HG03432 (cell line): ENCODE data around the gene OPN1MW.
"Not testable (repeated sequence)": the region's sequence is repeated elsewhere in the genome, so short reads cannot be mapped to it uniquely, and the experiment has no call there.

Experiments used
- ATAC-seq: cut with Tn5 transposase; IDR thresholded peaks from one replicate; pipeline ENCODE4 v1.9.1; 2021; ENCODE audit warnings: mild to moderate bottlenecking, moderate library complexity; ENCODE audit not compliant: unreplicated experiment

The OPN1MW gene

GRCh38 chrX:154209670-154210418 lies 27.4 kb downstream of the OPN1MW start:
- ATAC-seq: peak; percentile 76

GRCh38 chrX:154211057-154211456 lies 28.7 kb downstream of the OPN1MW start:
- ATAC-seq: not testable (repeated sequence)

- ATAC-seq: not testable (repeated sequence)
Observed at GRCh38 chrX:154211499-154211898, 29.1 kb downstream of the OPN1MW start.

GRCh38 chrX:154219456-154219855 lies 37.1 kb downstream of the OPN1MW start, which contains the start of gene OPN1MW2:
TSS of gene OPN1MW2 (plus strand) at chrX:154219756. CDS start at chrX:154219816, 60 bp downstream.
- not testable (repeated sequence) for ATAC-seq

GRCh38 chrX:154225292-154225691 lies 42.9 kb downstream of the OPN1MW start:
- ATAC-seq: not testable (repeated sequence)

GRCh38 chrX:154226706-154227105 lies 44.3 kb downstream of the OPN1MW start:
- not testable (repeated sequence) for ATAC-seq

- ATAC-seq: not testable (repeated sequence)
Observed at GRCh38 chrX:154231443-154231842, 49.0 kb downstream of the OPN1MW start.

GRCh38 chrX:154233620-154234019 lies 51.2 kb downstream of the OPN1MW start:
- not testable (repeated sequence) for ATAC-seq

GRCh38 chrX:154238939-154239559 lies 56.7 kb downstream of the OPN1MW start:
- not testable (repeated sequence) for ATAC-seq

GRCh38 chrX:154239982-154240503 lies 57.6 kb downstream of the OPN1MW start:
- ATAC-seq: not testable (repeated sequence)
